HepG2 (cell line): ENCODE data around the gene MRPL27. TPM values are rescaled to one million over a fixed set of nuclear protein-coding genes. Genes with fewer than 3 reads are reported as not detected.

Experiments
- ARNT2 ChIP-seq: sonication (generic); formaldehyde crosslinking; IDR thresholded peaks from 2 replicates; pipeline ENCODE4 v1.8.0; 2022; ENCODE audit warnings: mild to moderate bottlenecking, low read depth, missing genetic modification reagents, moderate library complexity
- FOXK1 ChIP-seq: sonication (generic); formaldehyde crosslinking; IDR thresholded peaks from 2 replicates; pipeline ENCODE4 v1.4.0; 2020; ENCODE audit warnings: low read depth, missing genetic modification reagents, borderline replicate concordance
- JDP2 ChIP-seq: sonication (generic); formaldehyde crosslinking; IDR thresholded peaks from 2 replicates; pipeline ENCODE4 v1.8.1; 2022; ENCODE audit warnings: missing genetic modification reagents, borderline replicate concordance
- NBN ChIP-seq: fragments of 450-650 bp; conservative IDR thresholded peaks from 2 replicates; pipeline ENCODE4 v1.6.1; 2017
- PTBP1 ChIP-seq: fragments of 200-400 bp; formaldehyde crosslinking; IDR thresholded peaks from 2 replicates; pipeline ENCODE4 v1.6.1; 2018; ENCODE audit warnings: low read length, low read depth; ENCODE audit not compliant: poor library complexity, severe bottlenecking
- TMF1 ChIP-seq: sonication (generic); formaldehyde crosslinking; IDR thresholded peaks from 2 replicates; pipeline ENCODE4 v1.8.1; 2022; ENCODE audit warnings: low read depth, missing genetic modification reagents
- ZFP82 ChIP-seq: sonication (generic); formaldehyde crosslinking; IDR thresholded peaks from 2 replicates; pipeline ENCODE4 v1.5.1; 2020; ENCODE audit warnings: mild to moderate bottlenecking, missing genetic modification reagents, borderline replicate concordance
- ZKSCAN8 ChIP-seq: IDR thresholded peaks from 2 replicates; pipeline ENCODE4 v1.6.1; 2016; ENCODE audit warnings: borderline replicate concordance, missing genetic modification reagents, missing compliant biosample characterization
- ZNF530 ChIP-seq: sonication (generic); formaldehyde crosslinking; IDR thresholded peaks from 2 replicates; pipeline ENCODE4 v1.5.0; 2020; ENCODE audit warnings: low read depth, mild to moderate bottlenecking, missing genetic modification reagents
- ZNF552 ChIP-seq: sonication (generic); formaldehyde crosslinking; IDR thresholded peaks from 2 replicates; pipeline ENCODE4 v1.9.0; 2022; ENCODE audit warnings: missing genetic modification reagents, mild to moderate bottlenecking, borderline replicate concordance
- ZNF616 ChIP-seq: sonication (generic); formaldehyde crosslinking; IDR thresholded peaks from 2 replicates; pipeline ENCODE4 v1.5.0; 2020; ENCODE audit warnings: low read depth, mild to moderate bottlenecking, missing genetic modification reagents
- ZNF709 ChIP-seq: sonication (generic); formaldehyde crosslinking; IDR thresholded peaks from 2 replicates; pipeline ENCODE4 v1.5.0; 2020; ENCODE audit warnings: mild to moderate bottlenecking, missing genetic modification reagents
- polyA plus RNA-seq, 8 experiments: library from polyadenylated mRNA; depleted of rRNA in 3 of 8; stranded (reverse) in 7 of 8; unstranded in 1 of 8; fragments of >200 nt; fragmentation: Illumina TruSeq in 4 of 8; extraction: Trizol in 4 of 8; gene quantifications; 2 replicates each; pipeline versions ENCODE4 v1.2.1 to v1.2.3, GENCODE V29; 2011 to 2016; ENCODE audit warnings: low read depth in 4 of 8, missing spikeins in 1 of 8, mixed read lengths in 1 of 8; ENCODE audit not compliant: insufficient read depth in 1 of 8
- total RNA-seq, 5 experiments: library from RNA; depleted of rRNA; stranded (reverse); fragments of >200 nt; fragmentation: Illumina TruSeq; extraction: Trizol; gene quantifications; 2 replicates each; pipeline ENCODE4 v1.2.3, GENCODE V29; 2016; ENCODE audit warnings: low read depth in 1 of 5
- TF ChIP-seq, protein P1 (sequence below): sonication (generic); formaldehyde crosslinking; IDR thresholded peaks from 2 replicates; pipeline ENCODE4 v1.4.0; 2020; ENCODE audit warnings: missing genetic modification reagents
- TF ChIP-seq, protein P2 (sequence below): sonication (generic); formaldehyde crosslinking; IDR thresholded peaks from 2 replicates; pipeline ENCODE4 v1.4.0; 2020; ENCODE audit warnings: missing genetic modification reagents, borderline replicate concordance
- TF ChIP-seq, protein P3 (sequence below): sonication (generic); formaldehyde crosslinking; IDR thresholded peaks from one replicate; pipeline ENCODE4 v1.5.1; 2020; ENCODE audit warnings: mild to moderate bottlenecking, missing genetic modification reagents; ENCODE audit errors: not compliant biosample characterization

MRPL27 gene
- total and polyA plus RNA-seq, 2 of the 13 experiments (the other 11 are each of a cell fraction or from before 2014, with no cell fraction given), result 137 to 217 TPM

GRCh38 chr17:50361561-50362480 lies 11.2 kb downstream of the MRPL27 start (continued):
- TF ChIP-seq, protein P1, sequence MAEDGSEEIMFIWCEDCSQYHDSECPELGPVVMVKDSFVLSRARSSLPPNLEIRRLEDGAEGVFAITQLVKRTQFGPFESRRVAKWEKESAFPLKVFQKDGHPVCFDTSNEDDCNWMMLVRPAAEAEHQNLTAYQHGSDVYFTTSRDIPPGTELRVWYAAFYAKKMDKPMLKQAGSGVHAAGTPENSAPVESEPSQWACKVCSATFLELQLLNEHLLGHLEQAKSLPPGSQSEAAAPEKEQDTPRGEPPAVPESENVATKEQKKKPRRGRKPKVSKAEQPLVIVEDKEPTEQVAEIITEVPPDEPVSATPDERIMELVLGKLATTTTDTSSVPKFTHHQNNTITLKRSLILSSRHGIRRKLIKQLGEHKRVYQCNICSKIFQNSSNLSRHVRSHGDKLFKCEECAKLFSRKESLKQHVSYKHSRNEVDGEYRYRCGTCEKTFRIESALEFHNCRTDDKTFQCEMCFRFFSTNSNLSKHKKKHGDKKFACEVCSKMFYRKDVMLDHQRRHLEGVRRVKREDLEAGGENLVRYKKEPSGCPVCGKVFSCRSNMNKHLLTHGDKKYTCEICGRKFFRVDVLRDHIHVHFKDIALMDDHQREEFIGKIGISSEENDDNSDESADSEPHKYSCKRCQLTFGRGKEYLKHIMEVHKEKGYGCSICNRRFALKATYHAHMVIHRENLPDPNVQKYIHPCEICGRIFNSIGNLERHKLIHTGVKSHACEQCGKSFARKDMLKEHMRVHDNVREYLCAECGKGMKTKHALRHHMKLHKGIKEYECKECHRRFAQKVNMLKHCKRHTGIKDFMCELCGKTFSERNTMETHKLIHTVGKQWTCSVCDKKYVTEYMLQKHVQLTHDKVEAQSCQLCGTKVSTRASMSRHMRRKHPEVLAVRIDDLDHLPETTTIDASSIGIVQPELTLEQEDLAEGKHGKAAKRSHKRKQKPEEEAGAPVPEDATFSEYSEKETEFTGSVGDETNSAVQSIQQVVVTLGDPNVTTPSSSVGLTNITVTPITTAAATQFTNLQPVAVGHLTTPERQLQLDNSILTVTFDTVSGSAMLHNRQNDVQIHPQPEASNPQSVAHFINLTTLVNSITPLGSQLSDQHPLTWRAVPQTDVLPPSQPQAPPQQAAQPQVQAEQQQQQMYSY (CRISPR knock-in tag), result no peak
- TF ChIP-seq ARNT2 (CRISPR knock-in tag) (no peak), ZNF552 (CRISPR knock-in tag) (no peak), ZNF709 (CRISPR knock-in tag) (0 out of 2 replicates have a peak, but pooled peaks have one; percentile 32), ZNF616 (no peak), PTBP1 (no peak), TMF1 (CRISPR knock-in tag) (no peak), NBN (no peak), ZNF530 (CRISPR knock-in tag) (no peak), JDP2 (CRISPR knock-in tag) (no peak), ZKSCAN8 (CRISPR knock-in tag) (no peak), FOXK1 (CRISPR knock-in tag) (no peak), ZFP82 (CRISPR knock-in tag) (no peak)
- TF ChIP-seq, protein P2, sequence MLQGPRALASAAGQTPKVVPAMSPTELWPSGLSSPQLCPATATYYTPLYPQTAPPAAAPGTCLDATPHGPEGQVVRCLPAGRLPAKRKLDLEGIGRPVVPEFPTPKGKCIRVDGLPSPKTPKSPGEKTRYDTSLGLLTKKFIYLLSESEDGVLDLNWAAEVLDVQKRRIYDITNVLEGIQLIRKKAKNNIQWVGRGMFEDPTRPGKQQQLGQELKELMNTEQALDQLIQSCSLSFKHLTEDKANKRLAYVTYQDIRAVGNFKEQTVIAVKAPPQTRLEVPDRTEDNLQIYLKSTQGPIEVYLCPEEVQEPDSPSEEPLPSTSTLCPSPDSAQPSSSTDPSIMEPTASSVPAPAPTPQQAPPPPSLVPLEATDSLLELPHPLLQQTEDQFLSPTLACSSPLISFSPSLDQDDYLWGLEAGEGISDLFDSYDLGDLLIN, result no peak
- TF ChIP-seq, protein P3, sequence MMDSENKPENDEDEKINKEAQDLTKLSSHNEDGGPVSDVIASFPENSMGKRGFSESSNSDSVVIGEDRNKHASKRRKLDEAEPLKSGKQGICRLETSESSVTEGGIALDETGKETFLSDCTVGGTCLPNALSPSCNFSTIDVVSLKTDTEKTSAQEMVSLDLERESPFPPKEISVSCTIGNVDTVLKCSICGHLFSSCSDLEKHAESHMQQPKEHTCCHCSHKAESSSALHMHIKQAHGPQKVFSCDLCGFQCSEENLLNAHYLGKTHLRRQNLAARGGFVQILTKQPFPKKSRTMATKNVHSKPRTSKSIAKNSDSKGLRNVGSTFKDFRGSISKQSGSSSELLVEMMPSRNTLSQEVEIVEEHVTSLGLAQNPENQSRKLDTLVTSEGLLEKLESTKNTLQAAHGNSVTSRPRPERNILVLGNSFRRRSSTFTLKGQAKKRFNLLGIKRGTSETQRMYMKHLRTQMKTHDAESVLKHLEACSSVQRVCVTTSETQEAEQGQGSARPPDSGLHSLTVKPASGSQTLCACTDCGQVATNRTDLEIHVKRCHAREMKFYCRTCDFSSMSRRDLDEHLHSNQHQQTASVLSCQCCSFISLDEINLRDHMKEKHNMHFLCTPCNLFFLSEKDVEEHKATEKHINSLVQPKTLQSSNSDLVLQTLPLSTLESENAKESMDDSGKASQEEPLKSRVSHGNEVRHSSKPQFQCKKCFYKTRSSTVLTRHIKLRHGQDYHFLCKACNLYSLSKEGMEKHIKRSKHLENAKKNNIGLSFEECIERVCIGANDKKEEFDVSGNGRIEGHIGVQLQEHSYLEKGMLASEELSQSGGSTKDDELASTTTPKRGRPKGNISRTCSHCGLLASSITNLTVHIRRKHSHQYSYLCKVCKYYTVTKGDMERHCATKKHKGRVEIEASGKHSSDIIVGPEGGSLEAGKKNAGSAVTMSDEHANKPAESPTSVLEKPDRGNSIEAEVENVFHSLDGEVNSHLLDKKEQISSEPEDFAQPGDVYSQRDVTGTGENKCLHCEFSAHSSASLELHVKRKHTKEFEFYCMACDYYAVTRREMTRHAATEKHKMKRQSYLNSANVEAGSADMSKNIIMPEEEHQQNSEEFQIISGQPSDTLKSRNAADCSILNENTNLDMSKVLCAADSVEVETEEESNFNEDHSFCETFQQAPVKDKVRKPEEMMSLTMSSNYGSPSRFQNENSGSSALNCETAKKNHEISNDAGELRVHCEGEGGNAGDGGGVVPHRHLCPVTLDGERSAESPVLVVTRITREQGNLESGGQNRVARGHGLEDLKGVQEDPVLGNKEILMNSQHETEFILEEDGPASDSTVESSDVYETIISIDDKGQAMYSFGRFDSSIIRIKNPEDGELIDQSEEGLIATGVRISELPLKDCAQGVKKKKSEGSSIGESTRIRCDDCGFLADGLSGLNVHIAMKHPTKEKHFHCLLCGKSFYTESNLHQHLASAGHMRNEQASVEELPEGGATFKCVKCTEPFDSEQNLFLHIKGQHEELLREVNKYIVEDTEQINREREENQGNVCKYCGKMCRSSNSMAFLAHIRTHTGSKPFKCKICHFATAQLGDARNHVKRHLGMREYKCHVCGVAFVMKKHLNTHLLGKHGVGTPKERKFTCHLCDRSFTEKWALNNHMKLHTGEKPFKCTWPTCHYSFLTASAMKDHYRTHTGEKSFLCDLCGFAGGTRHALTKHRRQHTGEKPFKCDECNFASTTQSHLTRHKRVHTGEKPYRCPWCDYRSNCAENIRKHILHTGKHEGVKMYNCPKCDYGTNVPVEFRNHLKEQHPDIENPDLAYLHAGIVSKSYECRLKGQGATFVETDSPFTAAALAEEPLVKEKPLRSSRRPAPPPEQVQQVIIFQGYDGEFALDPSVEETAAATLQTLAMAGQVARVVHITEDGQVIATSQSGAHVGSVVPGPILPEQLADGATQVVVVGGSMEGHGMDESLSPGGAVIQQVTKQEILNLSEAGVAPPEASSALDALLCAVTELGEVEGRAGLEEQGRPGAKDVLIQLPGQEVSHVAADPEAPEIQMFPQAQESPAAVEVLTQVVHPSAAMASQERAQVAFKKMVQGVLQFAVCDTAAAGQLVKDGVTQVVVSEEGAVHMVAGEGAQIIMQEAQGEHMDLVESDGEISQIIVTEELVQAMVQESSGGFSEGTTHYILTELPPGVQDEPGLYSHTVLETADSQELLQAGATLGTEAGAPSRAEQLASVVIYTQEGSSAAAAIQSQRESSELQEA (CRISPR knock-in tag), result no peak
